K562 (cell line): ENCODE data around the gene MAZ. TPM values are rescaled to one million over a fixed set of nuclear protein-coding genes. Genes with fewer than 3 reads are reported as not detected.

ENCODE experiments used
- CLOCK ChIP-seq: fragments of 250-450 bp; sonication (Bioruptor Pico); IDR thresholded peaks from 2 replicates; pipeline ENCODE4 v1.4.0; 2020; ENCODE audit warnings: mild to moderate bottlenecking, moderate library complexity, borderline replicate concordance
- E2F6 ChIP-seq, 2 experiments: IDR thresholded peaks; 2 replicates each; pipeline ENCODE4 v1.6.1; 2011; ENCODE audit warnings: borderline replicate concordance in 1 of 2, control low read depth in 1 of 2, low read depth in 1 of 2, low read length in 1 of 2, mild to moderate bottlenecking in 1 of 2, mixed read lengths in 1 of 2, moderate library complexity in 1 of 2; ENCODE audit not compliant: insufficient read depth in 1 of 2, insufficient read length in 1 of 2, poor library complexity in 1 of 2, severe bottlenecking in 1 of 2; ENCODE audit errors: extremely low read depth in 1 of 2
- ETV6 ChIP-seq, 3 experiments: fragments of 150-350 bp in 1 of 3; sonication (generic) in 1 of 3; formaldehyde crosslinking in 1 of 3; IDR thresholded peaks; 2 replicates each; pipeline versions ENCODE4 v1.6.1 to v1.8.0; 2014 to 2022; ENCODE audit warnings: borderline replicate concordance in 2 of 3, low read depth in 2 of 3, antibody characterized with exemption in 1 of 3, low read length in 1 of 3, mild to moderate bottlenecking in 1 of 3, missing genetic modification reagents in 1 of 3
- ID3 ChIP-seq, 2 experiments: fragments of 250-450 bp in 1 of 2; fragments of 450-650 bp in 1 of 2; sonication (Bioruptor Pico) in 1 of 2; IDR thresholded peaks; 2 replicates each; pipeline versions ENCODE4 v1.6.1 to v1.8.0; 2016 to 2021; ENCODE audit warnings: mild to moderate bottlenecking in 2 of 2, moderate library complexity in 2 of 2, missing compliant biosample characterization in 1 of 2, missing genetic modification characterization in 1 of 2
- KLF1 ChIP-seq: fragments of 450-650 bp; IDR thresholded peaks from 2 replicates; pipeline ENCODE4 v1.6.1; 2016; ENCODE audit warnings: missing genetic modification characterization, missing compliant biosample characterization
- MAFG ChIP-seq: fragments of 450-650 bp; conservative IDR thresholded peaks from 2 replicates; pipeline ENCODE4 v1.6.1; 2016; ENCODE audit warnings: missing genetic modification characterization, missing compliant biosample characterization
- MED1 ChIP-seq: sonication (generic); formaldehyde crosslinking; IDR thresholded peaks from 2 replicates; pipeline ENCODE4 v1.8.1; 2023; ENCODE audit warnings: missing genetic modification reagents, borderline replicate concordance
- NBN ChIP-seq: fragments of 450-650 bp; IDR thresholded peaks from 2 replicates; pipeline ENCODE4 v1.6.1; 2016; ENCODE audit warnings: low read depth, mild to moderate bottlenecking
- NFXL1 ChIP-seq: fragments of 450-650 bp; formaldehyde crosslinking; IDR thresholded peaks from 2 replicates; pipeline ENCODE4 v1.4.0; 2021; ENCODE audit warnings: mild to moderate bottlenecking
- PTRF ChIP-seq: fragments of 450-650 bp; IDR thresholded peaks from 2 replicates; pipeline ENCODE4 v1.6.1; 2016; ENCODE audit warnings: mild to moderate bottlenecking, missing genetic modification characterization, missing compliant biosample characterization
- SLC30A9 ChIP-seq: fragments of 250-450 bp; sonication (Bioruptor Pico); IDR thresholded peaks from 2 replicates; pipeline ENCODE4 v1.8.0; 2022; ENCODE audit warnings: mild to moderate bottlenecking, moderate library complexity
- TAF15 ChIP-seq: fragments of 200-400 bp; formaldehyde crosslinking; IDR thresholded peaks from 2 replicates; pipeline ENCODE4 v1.6.1; 2017; ENCODE audit warnings: mild to moderate bottlenecking, low read depth, low read length, moderate library complexity
- ZNF780A ChIP-seq: fragments of 250-450 bp; sonication (Bioruptor Pico); IDR thresholded peaks from 2 replicates; pipeline ENCODE4 v1.5.0; 2021; ENCODE audit warnings: mild to moderate bottlenecking
- polyA plus RNA-seq, 8 experiments: library from polyadenylated mRNA; depleted of rRNA in 4 of 8; stranded (reverse) in 5 of 8; unstranded in 3 of 8; fragments of >200 nt; fragmentation: Nextera tagmentation in 2 of 8; fragmentation: Illumina TruSeq in 1 of 8; extraction: Ambion mirVana in 2 of 8; extraction: Trizol in 1 of 8; gene quantifications; 2 replicates each; pipeline versions ENCODE4 v1.2.1 to v1.2.3, GENCODE V29; 2011 to 2014; ENCODE audit warnings: inconsistent platforms in 1 of 8, missing spikeins in 1 of 8
- total RNA-seq, 7 experiments: library from RNA; depleted of rRNA in 6 of 7; stranded (reverse); fragments of >200 nt in 6 of 7; fragmentation: Illumina TruSeq in 2 of 7; extraction: Trizol in 2 of 7; gene quantifications; 2 replicates each; pipeline versions ENCODE4 v1.2.1 to v1.2.3, GENCODE V29; 2011 to 2021; ENCODE audit warnings: low replicate concordance in 1 of 7
- TF ChIP-seq, protein P1 (sequence below): fragments of 250-450 bp; sonication (Bioruptor Pico); IDR thresholded peaks from 2 replicates; pipeline ENCODE4 v1.8.0; 2021; ENCODE audit warnings: borderline replicate concordance, mild to moderate bottlenecking, moderate library complexity; ENCODE audit not compliant: poor library complexity, severe bottlenecking
- TF ChIP-seq, protein P2 (sequence below): sonication (generic); formaldehyde crosslinking; IDR thresholded peaks from 2 replicates; pipeline ENCODE4 v1.8.1; 2023; ENCODE audit warnings: mild to moderate bottlenecking, missing genetic modification reagents, moderate library complexity

Gene MAZ
- total and polyA plus RNA-seq, 9 of the 15 experiments (the other 6 are each of a cell fraction or from before 2014, with no cell fraction given) = 45.4 to 532 (median 250) TPM

DNA sequence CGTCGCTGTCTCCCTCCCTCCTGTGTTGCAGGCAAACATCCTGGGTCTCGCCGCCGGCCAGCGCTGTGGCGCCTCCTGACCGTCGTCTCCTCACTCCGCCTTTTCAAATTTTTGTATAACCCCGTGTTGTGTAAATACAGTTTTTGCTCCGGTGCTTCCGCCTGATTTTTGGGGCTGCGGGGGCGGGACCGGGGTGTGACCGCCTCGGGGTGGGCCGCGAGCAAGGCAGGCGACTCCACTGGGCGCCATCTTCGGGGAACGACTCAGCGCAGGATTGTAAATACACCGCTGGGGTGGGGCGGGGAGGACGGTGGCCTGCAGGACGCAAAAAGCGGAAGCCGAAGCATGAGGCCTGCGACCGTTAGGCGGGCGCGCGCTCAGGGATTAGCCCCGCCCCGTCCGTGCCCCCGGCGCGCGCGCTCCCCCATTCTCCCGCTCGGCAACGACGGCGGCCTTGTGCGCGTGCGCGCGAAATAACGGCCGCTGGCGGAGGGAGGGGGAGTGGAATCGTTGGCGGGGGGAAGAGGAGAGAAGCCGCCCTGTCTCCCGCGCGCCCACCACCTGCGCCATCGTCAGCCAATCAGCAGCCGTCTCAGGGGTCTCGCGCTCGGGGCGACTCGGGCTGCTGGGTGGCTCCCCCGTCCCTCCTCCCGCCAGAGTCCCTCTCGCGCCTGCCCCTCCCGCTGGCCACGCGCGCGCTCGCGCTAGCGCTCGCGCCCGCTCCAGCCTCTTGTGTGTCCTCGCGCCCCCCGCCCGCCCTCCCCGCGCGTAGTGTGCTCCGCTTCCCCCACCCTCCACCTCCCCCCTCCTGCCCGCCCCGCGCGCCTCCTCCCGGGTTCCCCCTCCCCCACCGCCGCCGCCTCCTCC lies 864 bp upstream of the MAZ start (continued):
- TF ChIP-seq ID3 (CRISPR knock-in tag; IDR thresholded peaks at IDR 0.05) = no peak
- TF ChIP-seq ID3 (tag; IDR thresholded peaks at IDR 0.05) = peak; percentile 75; the same call in 1 of the 2 replicates
- peak; percentile 76 for TF ChIP-seq NBN
- no peak for TF ChIP-seq NFXL1 (CRISPR knock-in tag)
- TF ChIP-seq CLOCK (CRISPR knock-in tag) = no peak
- no peak for TF ChIP-seq TAF15
- peak; percentile 72 to 84 for TF ChIP-seq E2F6 (IDR thresholded peaks at IDR 0.05; ENCODE audit: borderline replicate concordance in 1 of 2, extremely low read depth in 1 of 2, insufficient read depth in 1 of 2, insufficient read length in 1 of 2, low read depth in 1 of 2, low read length in 1 of 2, poor library complexity in 1 of 2, severe bottlenecking in 1 of 2)
- TF ChIP-seq, protein P1, sequence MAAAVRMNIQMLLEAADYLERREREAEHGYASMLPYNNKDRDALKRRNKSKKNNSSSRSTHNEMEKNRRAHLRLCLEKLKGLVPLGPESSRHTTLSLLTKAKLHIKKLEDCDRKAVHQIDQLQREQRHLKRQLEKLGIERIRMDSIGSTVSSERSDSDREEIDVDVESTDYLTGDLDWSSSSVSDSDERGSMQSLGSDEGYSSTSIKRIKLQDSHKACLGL (CRISPR knock-in tag) = no peak
- TF ChIP-seq SLC30A9 (CRISPR knock-in tag) = no peak
- TF ChIP-seq PTRF = no peak
- TF ChIP-seq, protein P2, sequence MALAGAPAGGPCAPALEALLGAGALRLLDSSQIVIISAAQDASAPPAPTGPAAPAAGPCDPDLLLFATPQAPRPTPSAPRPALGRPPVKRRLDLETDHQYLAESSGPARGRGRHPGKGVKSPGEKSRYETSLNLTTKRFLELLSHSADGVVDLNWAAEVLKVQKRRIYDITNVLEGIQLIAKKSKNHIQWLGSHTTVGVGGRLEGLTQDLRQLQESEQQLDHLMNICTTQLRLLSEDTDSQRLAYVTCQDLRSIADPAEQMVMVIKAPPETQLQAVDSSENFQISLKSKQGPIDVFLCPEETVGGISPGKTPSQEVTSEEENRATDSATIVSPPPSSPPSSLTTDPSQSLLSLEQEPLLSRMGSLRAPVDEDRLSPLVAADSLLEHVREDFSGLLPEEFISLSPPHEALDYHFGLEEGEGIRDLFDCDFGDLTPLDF (CRISPR knock-in tag) = peak; percentile 95; the same call in 1 of the 2 replicates
- no peak for TF ChIP-seq MAFG
- 0 out of 2 replicates have a peak, but pooled peaks have one; percentile 62 for TF ChIP-seq KLF1 (tag)
- no peak for TF ChIP-seq ZNF780A
- 0 out of 4 replicates have a peak, but pooled peaks of 1 of the 2 experiments have one; percentile 29 for TF ChIP-seq ETV6 (IDR thresholded peaks at IDR 0.05; ENCODE audit: borderline replicate concordance in 1 of 2, low read depth in 2 of 2, low read length in 1 of 2)
- no peak for TF ChIP-seq ETV6 (CRISPR knock-in tag; IDR thresholded peaks at IDR 0.05; ENCODE audit: borderline replicate concordance)
- TF ChIP-seq MED1 = no peak
